K562 (cell line): Measurements from ENCODE around the gene PAQR6. TPM values are rescaled to one million over a fixed set of nuclear protein-coding genes. Genes with fewer than 3 reads are reported as not detected.
A peak's percentile ranks its signal among the peaks of the same experiment; 100 is the strongest.

Source experiments
- ATF7 ChIP-seq: fragments of 450-650 bp; IDR thresholded peaks from 2 replicates; pipeline ENCODE4 v1.7.1; 2014; ENCODE audit warnings: mild to moderate bottlenecking, moderate library complexity
- CBFA2T3 ChIP-seq: fragments of 450-650 bp; IDR thresholded peaks from 2 replicates; pipeline ENCODE4 v1.6.1; 2017
- CHCHD3 ChIP-seq: fragments of 250-450 bp; sonication (Bioruptor Pico); IDR thresholded peaks from 2 replicates; pipeline ENCODE4 v2.1.2; 2022; ENCODE audit warnings: mild to moderate bottlenecking
- GTF2B ChIP-seq: IDR thresholded peaks from 2 replicates; pipeline ENCODE4 v1.6.1; 2011; ENCODE audit not compliant: insufficient read length; ENCODE audit errors: extremely low read depth
- HEY1 ChIP-seq: fragments of 250-450 bp; sonication (Bioruptor Pico); IDR thresholded peaks from 2 replicates; pipeline ENCODE4 v1.5.0; 2020; ENCODE audit warnings: mild to moderate bottlenecking, moderate library complexity, borderline replicate concordance
- HNRNPL ChIP-seq: fragments of 200-400 bp; formaldehyde crosslinking; IDR thresholded peaks from 2 replicates; pipeline ENCODE4 v1.6.1; 2017; ENCODE audit warnings: low read depth, mild to moderate bottlenecking, low read length
- ILF3 ChIP-seq: fragments of 450-650 bp; IDR thresholded peaks from 2 replicates; pipeline ENCODE4 v1.6.1; 2018; ENCODE audit warnings: antibody characterized with exemption, mild to moderate bottlenecking, moderate library complexity, borderline replicate concordance
- JUNB ChIP-seq: fragments of 450-650 bp; formaldehyde crosslinking; conservative IDR thresholded peaks from 2 replicates; pipeline ENCODE4 v1.4.0; 2020; ENCODE audit warnings: mild to moderate bottlenecking
- NR0B1 ChIP-seq: fragments of 450-650 bp; IDR thresholded peaks from one replicate; pipeline ENCODE4 v1.6.1; 2018; ENCODE audit warnings: mild to moderate bottlenecking, moderate library complexity; ENCODE audit not compliant: partially characterized antibody
- SOX6 ChIP-seq: fragments of 450-650 bp; IDR thresholded peaks from 2 replicates; pipeline ENCODE4 v1.6.1; 2014; ENCODE audit warnings: mild to moderate bottlenecking
- ZNF277 ChIP-seq: fragments of 250-450 bp; sonication (Bioruptor Pico); IDR thresholded peaks from 2 replicates; pipeline ENCODE4 v1.8.0; 2022; ENCODE audit warnings: inconsistent platforms, mild to moderate bottlenecking, moderate library complexity, borderline replicate concordance
- ZNF830 ChIP-seq: fragments of 250-450 bp; sonication (Bioruptor Pico); IDR thresholded peaks from 2 replicates; pipeline ENCODE4 v1.5.0; 2021; ENCODE audit warnings: mild to moderate bottlenecking
- polyA plus RNA-seq, 8 experiments: library from polyadenylated mRNA; depleted of rRNA in 4 of 8; stranded (reverse) in 5 of 8; unstranded in 3 of 8; fragments of >200 nt; fragmentation: Nextera tagmentation in 2 of 8; fragmentation: Illumina TruSeq in 1 of 8; extraction: Ambion mirVana in 2 of 8; extraction: Trizol in 1 of 8; gene quantifications; 2 replicates each; pipeline versions ENCODE4 v1.2.1 to v1.2.3, GENCODE V29; 2011 to 2014; ENCODE audit warnings: inconsistent platforms in 1 of 8, missing spikeins in 1 of 8
- total RNA-seq, 7 experiments: library from RNA; depleted of rRNA in 6 of 7; stranded (reverse); fragments of >200 nt in 6 of 7; fragmentation: Illumina TruSeq in 2 of 7; extraction: Trizol in 2 of 7; gene quantifications; 2 replicates each; pipeline versions ENCODE4 v1.2.1 to v1.2.3, GENCODE V29; 2011 to 2021; ENCODE audit warnings: low replicate concordance in 1 of 7
- TF ChIP-seq, protein P1 (sequence below), 2 experiments: fragments of 450-650 bp in 1 of 2; sonication (generic) in 1 of 2; formaldehyde crosslinking in 1 of 2; IDR thresholded peaks; 2 replicates each; pipeline versions ENCODE4 v1.7.1 to v1.9.0; 2016 to 2022; ENCODE audit warnings: inconsistent platforms in 1 of 2, mild to moderate bottlenecking in 1 of 2, missing genetic modification reagents in 1 of 2
- TF ChIP-seq, protein P2 (sequence below): fragments of 450-650 bp; formaldehyde crosslinking; IDR thresholded peaks from 2 replicates; pipeline ENCODE4 v1.4.0; 2022; ENCODE audit warnings: mild to moderate bottlenecking, moderate library complexity

Gene PAQR6
- total and polyA plus RNA-seq, 9 of the 15 experiments (the other 6 are each of a cell fraction or from before 2014, with no cell fraction given), result 0.07 to 1.8 (median 0.62) TPM

DNA sequence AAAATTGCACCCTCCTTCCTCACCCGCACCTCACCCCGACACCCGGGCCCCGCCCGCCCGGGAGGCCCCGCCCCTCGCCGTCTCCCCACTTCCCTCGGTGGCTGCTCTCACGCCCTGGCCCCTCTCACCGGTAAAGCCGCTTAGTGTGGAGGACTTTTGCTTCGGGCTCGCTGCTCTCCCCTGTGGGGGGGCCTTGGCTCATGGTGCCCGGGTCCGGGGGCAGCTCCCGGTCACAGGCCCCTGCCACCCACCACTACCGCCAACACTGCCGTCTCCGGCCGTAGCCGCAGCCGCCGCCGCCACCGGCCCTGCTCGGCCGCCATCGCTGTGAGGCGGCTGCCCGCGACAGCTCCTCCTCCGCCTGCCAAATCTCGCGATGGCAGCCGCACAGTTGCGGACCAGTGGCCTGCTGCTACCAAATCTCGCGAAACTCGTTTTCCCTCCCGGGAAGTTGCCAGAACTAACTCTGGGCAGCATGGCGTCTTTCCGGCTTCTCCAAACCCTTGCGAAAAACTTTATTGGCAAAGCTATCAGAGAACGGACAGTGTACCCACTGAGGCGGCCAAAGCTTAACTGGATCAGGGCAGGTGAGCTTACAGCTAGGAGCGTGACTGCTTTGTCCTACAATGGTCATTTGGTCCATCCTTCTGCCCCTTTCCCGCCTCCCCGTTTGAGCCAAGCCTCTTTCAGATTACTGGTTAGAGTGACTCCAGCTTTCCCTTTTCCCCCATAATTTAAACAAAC lies 34.8 kb upstream of the PAQR6 start, which contains the start of gene SMG5 (continued):
- no peak for TF ChIP-seq JUNB
- no peak for TF ChIP-seq ZNF277
- peak; percentile 57; the same call in 1 of the 2 replicates for TF ChIP-seq CHCHD3 (CRISPR knock-in tag)
- no peak for TF ChIP-seq HEY1
- TF ChIP-seq GTF2B, result no peak
- TF ChIP-seq ILF3, result no peak
- TF ChIP-seq NR0B1, result no peak
- TF ChIP-seq ZNF830, result no peak
- TF ChIP-seq ATF7, result peak; percentile 80
- TF ChIP-seq, protein P1, sequence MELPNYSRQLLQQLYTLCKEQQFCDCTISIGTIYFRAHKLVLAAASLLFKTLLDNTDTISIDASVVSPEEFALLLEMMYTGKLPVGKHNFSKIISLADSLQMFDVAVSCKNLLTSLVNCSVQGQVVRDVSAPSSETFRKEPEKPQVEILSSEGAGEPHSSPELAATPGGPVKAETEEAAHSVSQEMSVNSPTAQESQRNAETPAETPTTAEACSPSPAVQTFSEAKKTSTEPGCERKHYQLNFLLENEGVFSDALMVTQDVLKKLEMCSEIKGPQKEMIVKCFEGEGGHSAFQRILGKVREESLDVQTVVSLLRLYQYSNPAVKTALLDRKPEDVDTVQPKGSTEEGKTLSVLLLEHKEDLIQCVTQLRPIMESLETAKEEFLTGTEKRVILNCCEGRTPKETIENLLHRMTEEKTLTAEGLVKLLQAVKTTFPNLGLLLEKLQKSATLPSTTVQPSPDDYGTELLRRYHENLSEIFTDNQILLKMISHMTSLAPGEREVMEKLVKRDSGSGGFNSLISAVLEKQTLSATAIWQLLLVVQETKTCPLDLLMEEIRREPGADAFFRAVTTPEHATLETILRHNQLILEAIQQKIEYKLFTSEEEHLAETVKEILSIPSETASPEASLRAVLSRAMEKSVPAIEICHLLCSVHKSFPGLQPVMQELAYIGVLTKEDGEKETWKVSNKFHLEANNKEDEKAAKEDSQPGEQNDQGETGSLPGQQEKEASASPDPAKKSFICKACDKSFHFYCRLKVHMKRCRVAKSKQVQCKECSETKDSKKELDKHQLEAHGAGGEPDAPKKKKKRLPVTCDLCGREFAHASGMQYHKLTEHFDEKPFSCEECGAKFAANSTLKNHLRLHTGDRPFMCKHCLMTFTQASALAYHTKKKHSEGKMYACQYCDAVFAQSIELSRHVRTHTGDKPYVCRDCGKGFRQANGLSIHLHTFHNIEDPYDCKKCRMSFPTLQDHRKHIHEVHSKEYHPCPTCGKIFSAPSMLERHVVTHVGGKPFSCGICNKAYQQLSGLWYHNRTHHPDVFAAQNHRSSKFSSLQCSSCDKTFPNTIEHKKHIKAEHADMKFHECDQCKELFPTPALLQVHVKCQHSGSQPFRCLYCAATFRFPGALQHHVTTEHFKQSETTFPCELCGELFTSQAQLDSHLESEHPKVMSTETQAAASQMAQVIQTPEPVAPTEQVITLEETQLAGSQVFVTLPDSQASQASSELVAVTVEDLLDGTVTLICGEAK (IDR thresholded peaks at IDR 0.05), result peak; percentile 100
- TF ChIP-seq, protein P1 (CRISPR knock-in tag; IDR thresholded peaks at IDR 0.05), result peak; percentile 100
- TF ChIP-seq, protein P2, sequence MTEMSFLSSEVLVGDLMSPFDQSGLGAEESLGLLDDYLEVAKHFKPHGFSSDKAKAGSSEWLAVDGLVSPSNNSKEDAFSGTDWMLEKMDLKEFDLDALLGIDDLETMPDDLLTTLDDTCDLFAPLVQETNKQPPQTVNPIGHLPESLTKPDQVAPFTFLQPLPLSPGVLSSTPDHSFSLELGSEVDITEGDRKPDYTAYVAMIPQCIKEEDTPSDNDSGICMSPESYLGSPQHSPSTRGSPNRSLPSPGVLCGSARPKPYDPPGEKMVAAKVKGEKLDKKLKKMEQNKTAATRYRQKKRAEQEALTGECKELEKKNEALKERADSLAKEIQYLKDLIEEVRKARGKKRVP, result no peak
- TF ChIP-seq HNRNPL, result no peak
- no peak for TF ChIP-seq SOX6
- TF ChIP-seq CBFA2T3, result no peak
